OCI-M1 (cell line): Measurements from ENCODE around the gene AMACR.
"Not testable (repeated sequence)": the region's sequence is repeated elsewhere in the genome, so short reads cannot be mapped to it uniquely, and the experiment has no call there.

ENCODE experiments used
- DNase-seq: peaks from one replicate; lab custom pipeline; 2025; lab: John Stamatoyannopoulos, UW

AMACR gene

GRCh38 chr5:34035756-34036155 is 27.9 kb upstream of the AMACR start:
- DNase-seq = no peak

GRCh38 chr5:34034534-34035327 is 26.9 kb upstream of the AMACR start:
- DNase-seq = no peak

DNA sequence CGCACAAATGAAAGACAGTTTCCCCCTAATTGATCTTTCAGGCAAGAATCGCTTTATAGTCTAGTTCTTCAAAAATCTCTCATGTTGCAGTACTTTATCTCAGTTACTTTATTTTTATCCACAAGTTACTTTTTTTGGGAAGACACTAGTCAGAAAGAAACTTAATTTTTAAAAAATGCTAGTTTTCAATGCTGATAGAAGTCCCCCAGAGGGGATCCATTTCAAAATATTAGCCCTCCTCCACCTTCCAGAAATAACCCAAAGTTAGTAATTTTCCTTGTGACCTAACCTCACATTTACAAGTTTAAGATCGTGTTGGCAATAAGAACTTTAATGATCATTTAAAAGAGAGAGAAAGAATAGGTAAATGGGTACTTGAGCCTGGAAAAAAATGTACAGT is 24.1 kb upstream of the AMACR start:
- DNase-seq = no peak

GRCh38 chr5:34031117-34031516 is 23.3 kb upstream of the AMACR start:
- no peak for DNase-seq

DNA sequence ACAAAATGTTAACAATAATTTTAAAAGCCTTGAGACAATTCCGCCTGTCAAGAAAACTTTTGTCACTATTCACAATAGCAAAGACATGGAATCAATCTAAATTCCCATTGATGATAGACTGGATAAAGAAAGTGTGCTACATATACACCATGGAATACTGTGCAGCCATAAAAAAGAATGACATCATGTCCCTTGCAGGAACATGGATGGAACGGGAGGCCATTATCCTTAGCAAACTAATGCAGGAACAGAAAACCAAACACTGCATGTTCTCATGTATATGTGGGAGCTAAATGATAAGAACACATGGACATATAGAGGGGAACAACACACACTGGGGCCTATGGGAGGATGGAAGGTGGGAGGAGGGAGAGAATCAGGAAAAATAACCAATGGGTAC is 22.7 kb upstream of the AMACR start:
- DNase-seq = not testable (repeated sequence)

- no peak for DNase-seq
Observed at GRCh38 chr5:34030048-34030447, 22.2 kb upstream of the AMACR start.

GRCh38 chr5:34028349-34028748 is 20.5 kb upstream of the AMACR start:
- no peak for DNase-seq

DNA sequence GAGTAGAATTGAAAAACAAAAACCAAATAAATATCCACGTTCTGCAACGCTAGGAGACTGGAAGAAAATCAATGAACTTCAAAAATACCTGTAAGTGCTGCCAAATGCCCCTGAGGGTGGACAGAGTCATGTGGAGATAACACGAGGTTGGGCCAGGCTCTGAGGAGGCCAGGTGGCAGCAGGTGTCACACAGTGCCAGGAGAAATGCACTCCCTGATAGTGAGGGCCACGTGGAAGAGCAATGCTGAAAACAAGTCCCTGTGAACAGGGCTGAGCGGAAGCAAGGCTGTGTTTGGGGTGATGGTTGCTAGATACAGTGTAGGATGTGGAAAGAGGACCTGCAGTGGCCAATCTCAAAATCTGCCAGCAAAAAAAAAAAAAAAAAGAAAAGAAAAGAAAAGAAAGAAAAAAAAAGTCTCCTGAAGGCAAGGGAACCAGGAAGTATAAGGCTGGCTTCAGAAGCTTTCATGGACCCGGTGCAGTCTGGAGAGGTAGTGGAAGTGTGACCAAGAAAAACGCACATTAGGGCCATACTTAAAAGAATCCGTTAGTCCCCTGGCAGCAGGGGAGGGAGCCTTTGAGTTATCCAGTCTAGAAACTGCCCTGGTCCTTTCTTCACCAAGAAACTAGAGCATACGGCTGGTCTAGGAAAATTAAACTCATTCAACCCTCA is 18.4 kb upstream of the AMACR start:
- DNase-seq = no peak

GRCh38 chr5:34022121-34022705 is 14.4 kb upstream of the AMACR start:
- peak; percentile 5 for DNase-seq

- no peak for DNase-seq
Observed at GRCh38 chr5:34021334-34021733, 13.5 kb upstream of the AMACR start.

GRCh38 chr5:34020726-34021125 is 12.9 kb upstream of the AMACR start:
- no peak for DNase-seq

- no peak for DNase-seq
Observed at GRCh38 chr5:34017254-34017653, 9.4 kb upstream of the AMACR start.

DNA sequence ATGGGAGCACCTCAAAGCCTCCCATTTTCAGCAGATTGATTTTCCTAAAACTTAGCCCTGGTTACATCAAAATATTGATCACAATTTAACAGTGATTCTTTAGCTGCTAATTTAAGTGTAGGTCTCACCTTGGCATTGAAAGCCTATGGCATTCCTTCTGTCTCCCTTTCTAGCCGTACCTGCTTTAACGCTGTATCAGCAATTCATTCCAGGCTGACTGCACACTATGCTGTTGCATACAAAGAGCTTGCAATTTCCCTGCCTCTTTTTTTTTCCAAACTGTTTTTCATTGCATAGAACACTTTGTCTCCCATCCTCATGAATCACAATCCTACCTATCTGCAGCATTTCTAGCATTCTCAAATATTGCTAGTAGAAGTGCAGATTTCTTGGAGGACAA is 8.9 kb upstream of the AMACR start:
- DNase-seq = no peak

DNA sequence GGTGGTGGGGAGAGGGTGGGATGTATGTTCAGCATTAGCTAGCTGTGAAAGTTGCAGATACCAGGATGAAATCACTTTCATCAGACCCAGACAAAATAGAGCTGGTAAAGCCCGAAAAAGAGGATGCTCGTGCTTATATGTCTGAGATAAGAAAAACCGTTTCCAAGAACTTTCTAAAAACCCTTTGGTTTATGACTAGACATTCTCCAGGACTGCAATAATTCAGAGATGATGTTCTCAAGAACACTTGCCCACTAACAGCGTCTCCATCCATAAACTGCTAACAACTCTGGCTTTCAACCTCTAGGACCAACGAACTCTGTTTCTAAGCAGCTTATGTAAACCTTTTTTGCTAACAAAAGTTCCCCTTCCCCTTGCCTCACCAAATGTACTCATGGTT is 8.4 kb upstream of the AMACR start:
- peak; percentile 74 for DNase-seq

DNA sequence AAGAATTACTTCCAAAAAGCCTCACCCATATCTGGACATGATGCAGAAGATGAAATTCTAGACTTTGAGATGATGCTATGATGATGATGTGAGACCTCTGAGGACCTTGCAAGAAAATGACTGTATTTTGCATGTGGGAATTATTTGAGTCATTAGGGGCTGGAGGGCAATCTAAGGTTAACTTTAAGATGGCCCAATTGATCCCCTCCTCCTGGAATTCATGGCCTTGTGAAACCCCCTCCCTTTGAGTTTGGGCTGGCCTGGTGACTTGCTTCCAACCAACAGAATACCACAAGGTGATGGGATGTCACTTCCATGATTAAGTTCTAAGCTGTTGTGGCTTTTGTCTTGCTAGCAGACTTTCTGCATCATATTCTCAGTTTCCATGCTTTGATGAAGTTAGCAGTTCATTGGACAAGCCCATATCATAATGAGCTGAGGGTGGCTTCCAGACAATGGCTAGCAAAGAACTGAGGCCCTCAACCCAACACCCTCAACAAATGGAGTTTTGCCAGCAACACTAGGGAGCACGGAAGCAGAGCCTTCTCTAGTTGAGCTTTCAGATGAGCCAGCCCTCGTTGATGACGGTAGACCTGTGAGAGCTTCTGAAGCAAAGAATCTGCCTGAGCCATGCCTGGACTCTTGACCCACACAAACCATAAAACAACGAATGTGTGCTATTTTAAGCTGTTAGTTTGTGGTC is 7.4 kb upstream of the AMACR start:
- no peak for DNase-seq

- no peak for DNase-seq
Observed at GRCh38 chr5:34014626-34015025, 6.8 kb upstream of the AMACR start.

DNA sequence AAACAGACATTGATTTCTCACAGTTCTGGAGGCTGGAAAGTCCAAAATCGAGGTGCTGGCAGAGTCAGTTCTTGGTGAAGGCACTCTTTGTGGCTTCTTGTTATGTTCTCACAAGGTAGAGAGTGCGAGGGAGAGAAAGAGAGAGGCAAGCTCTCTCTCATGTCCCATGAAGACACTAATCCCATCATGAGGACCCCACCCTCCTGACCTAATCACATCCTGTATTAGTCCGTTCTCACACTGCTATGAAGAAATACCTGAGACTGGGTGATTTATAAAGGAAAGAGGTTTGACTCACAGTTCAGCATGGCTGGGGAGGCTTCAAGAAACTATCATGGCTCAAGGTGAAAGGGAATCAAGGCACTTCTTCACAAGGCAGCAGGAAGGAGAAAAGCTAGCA is 5.7 kb upstream of the AMACR start:
- no peak for DNase-seq

GRCh38 chr5:34012791-34013190 is 4.9 kb upstream of the AMACR start:
- no peak for DNase-seq

- DNase-seq = peak; percentile 1
Observed at GRCh38 chr5:34011536-34011935, 3.7 kb upstream of the AMACR start.

DNA sequence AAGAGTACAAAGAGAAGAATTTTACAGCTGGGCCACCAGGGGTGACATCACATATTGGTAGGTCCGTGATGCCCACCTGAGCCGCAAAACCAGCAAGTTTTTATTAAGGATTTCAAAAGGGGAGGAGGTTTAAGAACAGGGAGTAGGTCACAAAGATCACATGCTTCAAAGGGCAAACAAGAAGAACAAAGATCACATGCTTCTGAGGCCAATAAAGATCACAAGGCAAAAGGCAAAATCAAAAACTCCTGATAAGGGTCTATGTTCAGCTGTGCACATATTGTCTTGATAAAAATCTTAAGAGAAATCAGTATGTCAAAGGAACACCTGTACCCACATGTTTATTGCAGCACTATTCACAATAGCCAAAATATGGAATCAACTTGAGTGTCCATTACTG is 2.3 kb upstream of the AMACR start:
- DNase-seq = not testable (repeated sequence)

- no peak for DNase-seq
Observed at GRCh38 chr5:34009610-34010009, 1.8 kb upstream of the AMACR start.

GRCh38 chr5:34008802-34009201 is 952 bp upstream of the AMACR start:
- peak; percentile 78 for DNase-seq

DNA sequence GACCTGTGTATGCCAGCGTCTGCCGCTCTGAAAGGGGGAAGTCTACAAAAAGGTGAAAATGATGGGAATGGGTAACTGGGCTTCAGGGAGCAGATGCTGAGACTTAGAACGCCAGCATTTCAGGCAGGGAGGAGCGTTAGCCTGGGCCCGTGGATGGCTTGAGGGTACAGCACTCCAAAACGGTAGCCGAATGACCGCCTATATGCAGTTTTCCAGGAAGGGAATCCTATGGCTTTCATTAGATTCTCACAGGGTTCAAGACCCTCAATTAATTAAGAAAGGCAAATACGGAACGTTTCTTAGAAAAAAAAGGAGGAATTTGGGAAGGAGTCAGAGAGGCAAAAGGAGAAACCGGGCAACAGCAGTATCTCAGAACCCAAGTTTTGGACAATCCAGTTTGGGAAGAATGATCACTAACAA is 639 bp downstream of the AMACR start:
- DNase-seq = no peak
